ENCODE results near the gene SRPRB. TPM values are rescaled to one million over a fixed set of nuclear protein-coding genes. Genes with fewer than 3 reads are reported as not detected.

Gene SRPRB
- total and polyA plus RNA-seq, 2 donors (not counting 3 experiments of a cell fraction or from before 2014, with no cell fraction given): 22.7 to 69.2 TPM

GRCh38 chr3:133760916-133761315 lies 44.7 kb upstream of the SRPRB start:
- no peaks in the 10 kb centered on the region for H3K9me1 ChIP-seq (replicated peaks; ENCODE audit: control insufficient read depth, extremely low read depth, insufficient read depth, low read length)
- peaks cover 0 to 6% of the 10 kb centered on the region in 2 experiments for H3K27me3 ChIP-seq (ENCODE audit: control insufficient read depth in 2 of 2, insufficient read depth in 2 of 2, low read length in 2 of 2)
- H4K20me1 ChIP-seq (replicated peaks; ENCODE audit: control insufficient read depth, extremely low read depth, insufficient read depth, low read length): no peaks in the 10 kb centered on the region
- H2AFZ ChIP-seq (ENCODE audit: low read depth, low read length): no peak overlapping the region
- no peak overlapping the region for H3K27ac ChIP-seq (ENCODE audit: insufficient read depth, low read depth, low read length)
- no peaks in the 10 kb centered on the region for H3K9me3 ChIP-seq (replicated peaks; ENCODE audit: control insufficient read depth, insufficient read depth, low read length)
- no peak for TF ChIP-seq EZH2 (IDR thresholded peaks at IDR 0.05; ENCODE audit: borderline replicate concordance, low read depth, low read length, severe bottlenecking)
- TF ChIP-seq CTCF (IDR thresholded peaks at IDR 0.05; ENCODE audit: extremely low read depth in 1 of 2, insufficient read depth in 1 of 2, low read depth in 1 of 2, low read length in 2 of 2): no peak
- TF ChIP-seq POLR2AphosphoS5 (IDR thresholded peaks at IDR 0.05; ENCODE audit: insufficient read depth, low read depth, low read length): no peak
- TF ChIP-seq POLR2A (IDR thresholded peaks at IDR 0.05; ENCODE audit: low read depth, low read length): no peak
- no peak for TF ChIP-seq MAX (IDR thresholded peaks at IDR 0.05; ENCODE audit: insufficient read depth, insufficient read length)
- no peak for TF ChIP-seq MYC (IDR thresholded peaks at IDR 0.05; ENCODE audit: low read depth, low read length)
- TF ChIP-seq GATA2 (IDR thresholded peaks at IDR 0.05; ENCODE audit: insufficient read depth, insufficient read length, low read depth, low read length): no peak
- no peak for TF ChIP-seq FOS (IDR thresholded peaks at IDR 0.05; ENCODE audit: borderline replicate concordance, insufficient read depth, low read length)
- no peak for TF ChIP-seq JUN (IDR thresholded peaks at IDR 0.05; ENCODE audit: borderline replicate concordance, insufficient read depth, insufficient read length, low read depth)
- H3K36me3 ChIP-seq (ENCODE audit: control insufficient read depth in 2 of 2, extremely low read depth in 1 of 2, insufficient read depth in 2 of 2, low read length in 2 of 2): no peaks in the 10 kb centered on the region
- H3K9ac ChIP-seq (replicated peaks; ENCODE audit: extremely low read depth, insufficient read depth, low read length): no peak overlapping the region
- ChIA-PET CTCF (interaction anchor here (0.6 kb wide), 1 partner anchor 29 kb away, joined by 3 read pairs; no protein-coding TSS in a partner anchor), POLR2A (no interaction called here)
- H3K79me2 ChIP-seq (ENCODE audit: control insufficient read depth, insufficient read depth, low read length): no peaks in the 10 kb centered on the region
- dilution Hi-C loops (cut with MboI; ENCODE audit: extremely low pct_ligation_motif_present, low sequenced_read_pairs) (no loop called here), intact Hi-C loops (cut with micrococcal nuclease) (no loop called here)
- no peak overlapping the region for H3K4me3 ChIP-seq (replicated peaks in 1 of 3; ENCODE audit: insufficient read depth in 1 of 3, low read depth in 1 of 3, low read length in 3 of 3)
- BruUV-seq (replicated peaks): no TSS peak
- no peak for FAIRE-seq
- H3K4me2 ChIP-seq (ENCODE audit: insufficient read depth, low read length): no peak overlapping the region
- no peak for DNase-seq (ENCODE audit: low read depth, low spot score)
- H3K4me1 ChIP-seq (ENCODE audit: control insufficient read depth, extremely low read depth, insufficient read depth, low read length): no peaks in the 10 kb centered on the region
